ENCODE data around the gene AGPS. TPM values are rescaled to one million over a fixed set of nuclear protein-coding genes. Genes with fewer than 3 reads are reported as not detected.

AGPS gene
- total and polyA plus RNA-seq, 9 of the 15 experiments (the other 6 are each of a cell fraction or from before 2014, with no cell fraction given): 15.5 to 211 (median 63.1) TPM

DNA sequence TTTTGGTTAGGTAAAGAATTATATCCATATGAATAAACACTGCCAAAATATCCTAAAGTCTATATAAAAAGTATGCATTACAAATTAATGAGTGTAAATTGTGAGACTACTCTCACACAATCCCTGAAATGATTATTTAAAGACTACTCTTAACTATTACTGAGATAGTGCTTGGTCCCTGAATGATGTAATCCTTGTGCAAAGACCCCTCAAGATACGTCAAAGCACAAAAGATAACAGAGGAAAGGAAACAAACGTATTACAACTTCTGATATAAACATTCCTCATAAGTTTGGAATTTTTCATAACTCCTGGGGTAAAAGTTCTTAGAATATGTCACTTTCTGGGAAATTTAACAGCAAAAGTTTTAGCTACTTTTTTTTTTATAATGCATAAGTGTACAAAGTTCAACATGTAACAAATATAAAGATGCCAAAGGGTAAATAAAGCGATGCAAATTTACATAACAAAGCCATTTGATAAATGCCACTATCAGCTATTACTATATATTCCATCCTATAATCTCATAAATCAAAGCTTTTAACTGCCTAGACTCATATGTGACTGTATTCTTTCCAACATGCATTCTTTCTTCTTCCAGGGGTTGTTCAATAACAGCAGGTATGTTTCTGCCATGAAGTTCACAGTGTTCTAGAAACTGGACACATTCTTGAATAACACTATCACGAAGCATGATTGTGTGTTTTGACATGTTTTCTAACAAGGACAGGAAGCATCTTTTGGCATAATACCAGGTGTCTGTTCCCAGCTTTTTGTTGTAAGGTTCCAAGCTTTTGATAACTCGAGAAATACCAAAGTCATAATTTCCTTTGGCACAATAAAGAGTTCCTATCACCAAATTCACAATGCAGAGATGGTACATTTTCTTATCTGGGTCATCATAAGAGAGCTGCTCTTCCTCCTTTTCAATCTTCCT lies 158.0 kb downstream of the AGPS start:
- H3K27me3 ChIP-seq (ENCODE audit: control insufficient read depth in 2 of 2, insufficient read depth in 2 of 2, low read length in 2 of 2): no peaks in the 10 kb centered on the region
- H3K27ac ChIP-seq (ENCODE audit: extremely low read depth, low read depth, low read length): no peak overlapping the region
- H3K4me1 ChIP-seq (replicated peaks in 1 of 2; ENCODE audit: control insufficient read depth in 2 of 2, insufficient read depth in 2 of 2, low read length in 2 of 2): peaks cover 13 to 17% of the 10 kb centered on the region in 2 experiments
- no peaks in the 10 kb centered on the region for H3K9me1 ChIP-seq (ENCODE audit: control insufficient read depth, insufficient read depth, low read length)
- no peaks in the 10 kb centered on the region for H4K20me1 ChIP-seq (replicated peaks; ENCODE audit: control insufficient read depth, insufficient read depth, low read length)
- DNase-seq (ENCODE audit: extremely low read depth in 1 of 4, low spot score in 3 of 4) (no peak), ATAC-seq (no peak), FAIRE-seq (no peak)
- H2AFZ ChIP-seq (ENCODE audit: low read depth, low read length): no peak overlapping the region
- in situ Hi-C loops (cut with MboI): no loop called here
- H3K9me3 ChIP-seq (replicated peaks; ENCODE audit: control insufficient read depth, insufficient read depth, low read depth, low read length): peaks cover 3% of the 10 kb centered on the region; the same call in 1 of the 2 replicates
- no TSS peak for BruUV-seq (replicated peaks)
- H3K4me3 ChIP-seq: no peak overlapping the region
- intact Hi-C loops (cut with micrococcal nuclease): loop anchor here (5.0 kb wide), 2 partner anchors 52 to 288 kb away; partner anchors contain the start of gene NFE2L2
- no peaks in the 10 kb centered on the region for H3K79me2 ChIP-seq (ENCODE audit: control insufficient read depth, insufficient read depth, low read length)
- WGBS (ENCODE audit: insufficient coverage, low coverage, missing lambda C conversion rate): 24% methylated on average over 5 of the region's 5 CpGs
- no peaks in the 10 kb centered on the region for H3K36me3 ChIP-seq (ENCODE audit: control insufficient read depth, insufficient read depth, low read length)
- no peak overlapping the region for H3K9ac ChIP-seq (ENCODE audit: insufficient read depth in 1 of 2, low read depth in 2 of 2, low read length in 2 of 2)
- no peak overlapping the region for H3K4me2 ChIP-seq (ENCODE audit: insufficient read depth, low read length)
- ChIA-PET CTCF (ENCODE audit: low intra/inter-chr PET ratio) (no interaction called here), POLR2A (interaction anchor here (0.9 to 1.8 kb wide), 4 partner anchors 9 to 27 kb away, joined by 3 to 6 read pairs (median 4); no protein-coding TSS in a partner anchor)
- TF ChIP-seq LEF1 (IDR thresholded peaks at IDR 0.05): peak; percentile 34; the same call in 1 of the 2 replicates
- TF ChIP-seq, protein P1, sequence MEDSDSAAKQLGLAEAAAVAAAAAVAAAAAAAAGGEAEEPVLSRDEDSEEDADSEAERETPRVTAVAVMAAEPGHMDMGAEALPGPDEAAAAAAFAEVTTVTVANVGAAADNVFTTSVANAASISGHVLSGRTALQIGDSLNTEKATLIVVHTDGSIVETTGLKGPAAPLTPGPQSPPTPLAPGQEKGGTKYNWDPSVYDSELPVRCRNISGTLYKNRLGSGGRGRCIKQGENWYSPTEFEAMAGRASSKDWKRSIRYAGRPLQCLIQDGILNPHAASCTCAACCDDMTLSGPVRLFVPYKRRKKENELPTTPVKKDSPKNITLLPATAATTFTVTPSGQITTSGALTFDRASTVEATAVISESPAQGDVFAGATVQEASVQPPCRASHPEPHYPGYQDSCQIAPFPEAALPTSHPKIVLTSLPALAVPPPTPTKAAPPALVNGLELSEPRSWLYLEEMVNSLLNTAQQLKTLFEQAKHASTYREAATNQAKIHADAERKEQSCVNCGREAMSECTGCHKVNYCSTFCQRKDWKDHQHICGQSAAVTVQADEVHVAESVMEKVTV (CRISPR knock-in tag; IDR thresholded peaks at IDR 0.05): no peak
- TF ChIP-seq CEBPG (CRISPR knock-in tag; IDR thresholded peaks at IDR 0.05): no peak
- TF ChIP-seq CEBPG (tag; conservative IDR thresholded peaks at IDR 0.05 in 1 of 2, IDR thresholded peaks at IDR 0.05 in 1 of 2): peak in 1 of 2 experiments; percentile 93; a peak in 2 of 4 replicates
- TF ChIP-seq, protein P2, sequence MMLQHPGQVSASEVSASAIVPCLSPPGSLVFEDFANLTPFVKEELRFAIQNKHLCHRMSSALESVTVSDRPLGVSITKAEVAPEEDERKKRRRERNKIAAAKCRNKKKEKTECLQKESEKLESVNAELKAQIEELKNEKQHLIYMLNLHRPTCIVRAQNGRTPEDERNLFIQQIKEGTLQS (IDR thresholded peaks at IDR 0.05): peak; percentile 77; the same call in 1 of the 2 replicates
- TF ChIP-seq, protein P2 (CRISPR knock-in tag; conservative IDR thresholded peaks at IDR 0.05): no peak
- no peak for TF ChIP-seq ZFP36 (IDR thresholded peaks at IDR 0.05; ENCODE audit: low read depth, low read length, partially characterized antibody)
- TF ChIP-seq ZNF668 (CRISPR knock-in tag; IDR thresholded peaks at IDR 0.05): no peak
- TF ChIP-seq SMARCE1 (IDR thresholded peaks at IDR 0.05): 0 out of 2 replicates have a peak, but pooled peaks have one; percentile 15
- peak; percentile 77 for TF ChIP-seq POLR2H (tag; IDR thresholded peaks at IDR 0.05; ENCODE audit: low read depth)
- peak in 1 of 2 experiments; percentile 73; a peak in 1 of 4 replicates for TF ChIP-seq TRIM24 (IDR thresholded peaks at IDR 0.05)
- peak; percentile 74 for TF ChIP-seq ATF7 (IDR thresholded peaks at IDR 0.05)
- no peak for TF ChIP-seq ZNF347 (CRISPR knock-in tag; IDR thresholded peaks at IDR 0.05; ENCODE audit: low read depth)
- TF ChIP-seq, protein P3, sequence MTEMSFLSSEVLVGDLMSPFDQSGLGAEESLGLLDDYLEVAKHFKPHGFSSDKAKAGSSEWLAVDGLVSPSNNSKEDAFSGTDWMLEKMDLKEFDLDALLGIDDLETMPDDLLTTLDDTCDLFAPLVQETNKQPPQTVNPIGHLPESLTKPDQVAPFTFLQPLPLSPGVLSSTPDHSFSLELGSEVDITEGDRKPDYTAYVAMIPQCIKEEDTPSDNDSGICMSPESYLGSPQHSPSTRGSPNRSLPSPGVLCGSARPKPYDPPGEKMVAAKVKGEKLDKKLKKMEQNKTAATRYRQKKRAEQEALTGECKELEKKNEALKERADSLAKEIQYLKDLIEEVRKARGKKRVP (CRISPR knock-in tag; IDR thresholded peaks at IDR 0.05): peak; percentile 72; the same call in 1 of the 2 replicates
- peak; percentile 62; the same call in 1 of the 2 replicates for TF ChIP-seq FOXJ2 (tag; IDR thresholded peaks at IDR 0.05)
- peak; percentile 78; the same call in 1 of the 2 replicates for TF ChIP-seq ZNF175 (CRISPR knock-in tag; IDR thresholded peaks at IDR 0.05; ENCODE audit: low read depth)
- peak; percentile 14 for TF ChIP-seq MEIS2 (IDR thresholded peaks at IDR 0.05; ENCODE audit: partially characterized antibody)
- TF ChIP-seq, protein P4, sequence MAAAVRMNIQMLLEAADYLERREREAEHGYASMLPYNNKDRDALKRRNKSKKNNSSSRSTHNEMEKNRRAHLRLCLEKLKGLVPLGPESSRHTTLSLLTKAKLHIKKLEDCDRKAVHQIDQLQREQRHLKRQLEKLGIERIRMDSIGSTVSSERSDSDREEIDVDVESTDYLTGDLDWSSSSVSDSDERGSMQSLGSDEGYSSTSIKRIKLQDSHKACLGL (CRISPR knock-in tag; IDR thresholded peaks at IDR 0.05; ENCODE audit: borderline replicate concordance, poor library complexity, severe bottlenecking): no peak
